ENCODE results near the gene RMC1. TPM values are rescaled to one million over a fixed set of nuclear protein-coding genes. Genes with fewer than 3 reads are reported as not detected.

The RMC1 gene
- total and polyA plus RNA-seq, 5 experiments from 2014 or later, result 24.6 to 48.5 (median 28.3) TPM

DNA sequence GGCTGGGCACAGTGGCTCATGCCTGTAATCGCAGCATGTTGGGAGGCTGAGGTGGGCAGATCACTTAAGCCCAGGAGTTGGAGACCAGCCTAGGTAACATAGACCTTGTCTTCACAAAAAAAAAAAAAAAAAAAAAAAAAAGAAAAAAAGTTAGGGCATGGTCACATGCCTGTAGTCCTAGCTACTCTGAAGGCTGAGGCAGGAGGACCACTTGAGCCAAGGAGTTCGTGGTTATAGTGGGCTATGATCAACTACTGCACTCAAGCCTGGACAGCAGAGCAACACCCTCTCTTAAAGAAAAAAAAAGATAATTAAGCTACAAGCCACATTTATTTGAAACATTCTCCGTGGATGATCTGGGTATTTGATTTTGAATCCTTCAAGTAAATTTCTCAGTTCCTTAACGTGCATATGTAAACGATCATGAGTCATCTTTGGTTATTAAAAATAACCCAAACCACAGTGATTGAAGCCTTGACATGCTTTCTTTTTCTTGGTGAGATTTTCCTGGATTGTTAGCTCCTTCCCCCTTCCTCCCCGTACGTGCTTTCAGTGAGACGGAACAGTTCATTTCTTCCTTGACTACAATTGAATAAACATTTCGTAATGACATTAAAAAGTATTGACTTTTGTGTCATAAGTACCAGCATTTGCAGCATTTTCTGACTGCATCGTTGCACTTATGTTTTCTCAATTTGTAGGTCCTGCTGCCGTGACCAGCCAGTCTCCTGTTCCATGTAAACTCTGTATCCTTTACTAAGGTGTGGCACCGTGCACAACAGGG, 20.3 kb downstream of the RMC1 start:
- Mint-ChIP-seq H3K36me3 (peaks cover 0 to 94% (median 42%) of the 10 kb centered on the region in 3 donors), H3K27ac (peak overlapping the region in 4 of 10 donors; percentile 1 to 60 (median 30))
- POLR2A ChIA-PET, result interaction anchor here (0.6 kb wide), 1 partner anchor 19 kb away, joined by 4 read pairs; no protein-coding TSS in a partner anchor

GRCh38 chr18:23524213-23524707, 20.9 kb downstream of the RMC1 start:
- Mint-ChIP-seq H3K9me3 (no peaks in the 10 kb centered on the region), H3K27ac (peak overlapping the region in 1 of 10 donors; percentile 29), H3K4me1 (peaks cover 0 to 5% (median 0%) of the 10 kb centered on the region in 4 donors), H3K27me3 (no peaks in the 10 kb centered on the region), H3K36me3 (peaks cover 0 to 94% (median 46%) of the 10 kb centered on the region in 3 donors), H3K4me3 (no peak overlapping the region)
- ATAC-seq (no peak), DNase-seq (no peak)
- POLR2A ChIA-PET, result interaction anchor here (0.6 kb wide), 1 partner anchor 18 kb away, joined by 4 read pairs; no protein-coding TSS in a partner anchor

More for the DNA sequence above, 20.3 kb downstream of the RMC1 start:
- Mint-ChIP-seq H3K9me3 (no peaks in the 10 kb centered on the region), H3K4me3 (no peak overlapping the region), H3K4me1 (peaks cover 0 to 5% (median 0%) of the 10 kb centered on the region in 4 donors), H3K27me3 (no peaks in the 10 kb centered on the region)
- ATAC-seq (no peak), DNase-seq (no peak)

- H3K9me3 Mint-ChIP-seq, result no peaks in the 10 kb centered on the region
- peak overlapping the region in 3 of 10 donors; percentile 25 to 53 (median 31) for H3K27ac Mint-ChIP-seq
- H3K27me3 Mint-ChIP-seq, result no peaks in the 10 kb centered on the region
- ATAC-seq (no peak), DNase-seq (no peak)
- peaks cover 0 to 95% (median 32%) of the 10 kb centered on the region in 3 donors for H3K36me3 Mint-ChIP-seq
- peaks cover 0 to 4% (median 0%) of the 10 kb centered on the region in 4 donors for H3K4me1 Mint-ChIP-seq
- H3K4me3 Mint-ChIP-seq, result no peak overlapping the region
- POLR2A ChIA-PET, result interaction anchor here (0.5 kb wide), 1 partner anchor 17 kb away, joined by 3 read pairs; no protein-coding TSS in a partner anchor
Observed at GRCh38 chr18:23526501-23527063, 23.3 kb downstream of the RMC1 start.

- Mint-ChIP-seq H3K4me3 (no peak overlapping the region), H3K4me1 (peaks cover 0 to under 1% (median 0%) of the 10 kb centered on the region in 4 donors), H3K36me3 (peaks cover 0 to 94% (median 26%) of the 10 kb centered on the region in 3 donors), H3K9me3 (no peaks in the 10 kb centered on the region), H3K27me3 (no peaks in the 10 kb centered on the region), H3K27ac (peak overlapping the region in 5 of 10 donors; percentile 7 to 51 (median 37))
- DNase-seq (no peak), ATAC-seq (no peak)
- POLR2A ChIA-PET, result no interaction called here
Observed at GRCh38 chr18:23528580-23529472, 25.5 kb downstream of the RMC1 start.

DNA sequence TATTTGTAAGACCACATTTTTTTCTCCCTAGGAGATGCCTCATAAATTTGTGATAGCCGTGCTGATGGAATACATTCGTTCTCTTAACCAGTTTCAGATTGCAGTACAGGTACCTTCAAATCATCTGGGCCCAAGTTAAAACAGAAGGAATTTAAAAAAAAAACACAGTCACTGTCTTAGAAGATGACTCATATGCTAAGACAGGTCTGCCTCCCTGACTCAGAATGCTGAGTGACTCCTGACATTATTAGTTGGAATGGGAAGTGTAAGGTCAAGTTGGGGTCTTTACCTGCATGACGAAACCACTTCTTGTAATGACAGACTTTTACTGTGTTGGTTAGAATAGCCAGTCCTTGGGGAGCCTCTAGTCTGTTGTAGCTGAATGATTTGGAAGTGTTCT, 26.3 kb downstream of the RMC1 start:
- POLR2A ChIA-PET, result no interaction called here
- H3K36me3 Mint-ChIP-seq, result peaks cover 0 to 93% (median 19%) of the 10 kb centered on the region in 3 donors

GRCh38 chr18:23530195-23530594, 26.9 kb downstream of the RMC1 start:
- Mint-ChIP-seq H3K4me3 (no peak overlapping the region), H3K27ac (peak overlapping the region in 5 of 10 donors; percentile 6 to 71 (median 32)), H3K27me3 (no peaks in the 10 kb centered on the region), H3K4me1 (no peaks in the 10 kb centered on the region), H3K36me3 (peaks cover 0 to 94% (median 19%) of the 10 kb centered on the region in 3 donors), H3K9me3 (no peaks in the 10 kb centered on the region)
- DNase-seq (no peak), ATAC-seq (no peak)
- POLR2A ChIA-PET, result no interaction called here

More for the DNA sequence above, 26.3 kb downstream of the RMC1 start:
- H3K27me3 Mint-ChIP-seq, result no peaks in the 10 kb centered on the region
- no peak for DNase-seq
- ATAC-seq, result no peak
- H3K27ac Mint-ChIP-seq, result peak overlapping the region in 4 of 10 donors; percentile 6 to 57 (median 20)
- no peak overlapping the region for H3K4me3 Mint-ChIP-seq
- no peaks in the 10 kb centered on the region for H3K4me1 Mint-ChIP-seq
- no peaks in the 10 kb centered on the region for H3K9me3 Mint-ChIP-seq

GRCh38 chr18:23531912-23532311, 28.6 kb downstream of the RMC1 start:
- POLR2A ChIA-PET, result interaction anchor here (0.7 kb wide), 1 partner anchor 31 kb away, joined by 5 read pairs; no protein-coding TSS in a partner anchor
- Mint-ChIP-seq H3K4me3 (no peak overlapping the region), H3K36me3 (peaks cover 0 to 93% (median 21%) of the 10 kb centered on the region in 3 donors), H3K27me3 (no peaks in the 10 kb centered on the region), H3K9me3 (no peaks in the 10 kb centered on the region), H3K4me1 (no peaks in the 10 kb centered on the region), H3K27ac (peak overlapping the region in 4 of 10 donors; percentile 10 to 51 (median 42))
- DNase-seq, result no peak
- no peak for ATAC-seq

DNA sequence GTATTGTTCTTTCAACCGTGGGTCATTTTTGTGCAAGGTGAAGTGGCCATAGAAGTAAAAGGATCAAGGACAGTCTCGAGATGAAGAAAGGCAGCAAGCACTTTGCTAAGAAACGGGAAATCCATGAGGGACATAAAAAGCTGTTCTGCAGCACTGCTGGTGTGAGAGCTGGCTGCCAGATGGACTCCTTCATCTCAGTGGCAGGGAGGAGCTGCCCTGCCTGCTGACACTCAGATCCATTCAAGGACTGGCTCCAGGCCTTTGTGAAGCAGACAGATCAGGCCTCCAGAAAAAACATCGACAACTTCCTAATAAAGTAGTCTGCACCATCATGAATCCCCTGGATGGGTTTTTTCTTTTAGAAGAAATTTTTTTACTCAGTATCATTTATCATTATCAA, 29.5 kb downstream of the RMC1 start:
- H3K27ac Mint-ChIP-seq, result peak overlapping the region in 6 of 10 donors; percentile 10 to 51 (median 36)
- no peaks in the 10 kb centered on the region for H3K9me3 Mint-ChIP-seq
- H3K36me3 Mint-ChIP-seq, result peaks cover 0 to 95% (median 19%) of the 10 kb centered on the region in 3 donors
- no peak for ATAC-seq
- H3K4me1 Mint-ChIP-seq, result no peaks in the 10 kb centered on the region
- H3K4me3 Mint-ChIP-seq, result no peak overlapping the region
- H3K27me3 Mint-ChIP-seq, result no peaks in the 10 kb centered on the region
- no peak for DNase-seq
- POLR2A ChIA-PET, result interaction anchor here (0.6 kb wide), 1 partner anchor 17 kb away, joined by 3 read pairs; no protein-coding TSS in a partner anchor

GRCh38 chr18:23534276-23534675, 31.0 kb downstream of the RMC1 start:
- H3K27me3 Mint-ChIP-seq, result no peaks in the 10 kb centered on the region
- ATAC-seq, result no peak
- H3K4me3 Mint-ChIP-seq, result no peak overlapping the region
- DNase-seq, result no peak
- peaks cover 0 to 4% (median 0%) of the 10 kb centered on the region in 4 donors for H3K4me1 Mint-ChIP-seq
- no peaks in the 10 kb centered on the region for H3K9me3 Mint-ChIP-seq
- peak overlapping the region in 1 of 10 donors; percentile 49 for H3K27ac Mint-ChIP-seq
- POLR2A ChIA-PET, result no interaction called here
- H3K36me3 Mint-ChIP-seq, result peaks cover 0 to 94% (median 19%) of the 10 kb centered on the region in 3 donors

- Mint-ChIP-seq H3K4me3 (no peak overlapping the region), H3K4me1 (peaks cover 7 to 23% (median 11%) of the 10 kb centered on the region in 4 donors), H3K36me3 (peaks cover 0 to 94% (median 24%) of the 10 kb centered on the region in 3 donors), H3K9me3 (no peaks in the 10 kb centered on the region), H3K27me3 (no peaks in the 10 kb centered on the region), H3K27ac (peak overlapping the region in 7 of 10 donors; percentile 1 to 71 (median 52))
- DNase-seq, result no peak
- ATAC-seq, result no peak
- POLR2A ChIA-PET, result no interaction called here
Observed at GRCh38 chr18:23536204-23536603, 32.9 kb downstream of the RMC1 start.

GRCh38 chr18:23537274-23537673, 34.0 kb downstream of the RMC1 start:
- Mint-ChIP-seq H3K36me3 (peaks cover 0 to 86% (median 24%) of the 10 kb centered on the region in 3 donors), H3K4me3 (no peak overlapping the region), H3K9me3 (no peaks in the 10 kb centered on the region), H3K4me1 (peaks cover 11 to 34% (median 19%) of the 10 kb centered on the region in 4 donors), H3K27me3 (no peaks in the 10 kb centered on the region), H3K27ac (peak overlapping the region in 2 of 10 donors; percentile 6 to 79)
- POLR2A ChIA-PET, result no interaction called here
- no peak for DNase-seq
- ATAC-seq, result no peak

- no peak for DNase-seq
- POLR2A ChIA-PET, result no interaction called here
- no peaks in the 10 kb centered on the region for H3K9me3 Mint-ChIP-seq
- H3K4me3 Mint-ChIP-seq, result no peak overlapping the region
- peaks cover 0 to 85% (median 22%) of the 10 kb centered on the region in 3 donors for H3K36me3 Mint-ChIP-seq
- ATAC-seq, result no peak
- peaks cover 11 to 37% (median 24%) of the 10 kb centered on the region in 4 donors for H3K4me1 Mint-ChIP-seq
- no peaks in the 10 kb centered on the region for H3K27me3 Mint-ChIP-seq
- no peak overlapping the region for H3K27ac Mint-ChIP-seq
Observed at GRCh38 chr18:23538001-23538400, 34.7 kb downstream of the RMC1 start.
